ENCODE results near the gene USP8. TPM values are rescaled to one million over a fixed set of nuclear protein-coding genes. Genes with fewer than 3 reads are reported as not detected.

Gene USP8
- total RNA-seq, 1 donor from 2014 or later = 54.5 TPM

GRCh38 chr15:50435772-50436171, 11.6 kb downstream of the USP8 start:
- TF ChIP-seq EZH2 (IDR thresholded peaks at IDR 0.05; ENCODE audit: insufficient read depth, low read length) (no peak), CTCF (IDR thresholded peaks at IDR 0.05; ENCODE audit: insufficient read depth, low read depth, low read length) (no peak)
- Histone ChIP-seq H2AFZ (ENCODE audit: low read depth, low read length) (no peak overlapping the region), H3K4me1 (ENCODE audit: insufficient read depth, low read length) (no peaks in the 10 kb centered on the region), H3K4me2 (ENCODE audit: low read length) (no peak overlapping the region), H3K27me3 (ENCODE audit: insufficient read depth, low read length) (no peaks in the 10 kb centered on the region), H4K20me1 (ENCODE audit: insufficient read depth, low read length) (peaks cover 50% of the 10 kb centered on the region), H3K9ac (ENCODE audit: low read length) (no peak overlapping the region), H3K27ac (ENCODE audit: low read depth, low read length) (no peak overlapping the region), H3K9me3 (ENCODE audit: insufficient read depth, low read depth, low read length) (no peaks in the 10 kb centered on the region), H3K79me2 (ENCODE audit: insufficient read depth, low read length) (peaks cover 82% of the 10 kb centered on the region), H3K4me3 (ENCODE audit: insufficient read depth, low read depth, low read length) (no peak overlapping the region), H3K36me3 (ENCODE audit: insufficient read depth, low read length) (peaks cover 12% of the 10 kb centered on the region)
- Mint-ChIP-seq H3K27me3 (ENCODE audit: low read depth, unreplicated experiment) (no peaks in the 10 kb centered on the region), H3K27ac (ENCODE audit: unreplicated experiment) (no peak overlapping the region), H3K4me1 (ENCODE audit: low read depth, unreplicated experiment) (peaks cover 3% of the 10 kb centered on the region), H3K9me3 (ENCODE audit: unreplicated experiment) (no peaks in the 10 kb centered on the region), H3K4me3 (ENCODE audit: unreplicated experiment) (no peak overlapping the region), H3K36me3 (ENCODE audit: low read depth, unreplicated experiment) (peaks cover 12% of the 10 kb centered on the region)
- FAIRE-seq (no peak), DNase-seq (ENCODE audit: low read depth) (no peak)

DNA sequence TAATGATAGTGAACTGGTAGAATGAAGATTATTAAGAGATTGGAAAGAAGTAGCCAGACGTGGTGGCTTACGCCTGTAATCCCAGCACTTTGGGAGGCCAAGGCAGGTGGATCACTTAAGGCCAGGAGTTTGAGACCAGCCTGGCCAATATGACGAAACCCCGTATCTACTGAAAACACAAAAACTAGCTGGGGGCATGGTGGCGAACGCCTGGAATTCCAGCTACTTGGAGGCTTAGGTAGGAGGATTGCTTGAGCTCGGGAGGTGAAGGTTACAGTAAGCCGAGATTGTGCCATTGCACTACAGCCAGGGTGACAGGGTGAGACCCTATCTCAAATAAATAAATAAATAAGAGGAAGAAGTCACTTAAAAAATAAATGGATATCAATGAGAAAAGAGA, 14.0 kb downstream of the USP8 start:
- H3K4me3 Mint-ChIP-seq (ENCODE audit: unreplicated experiment) = no peak overlapping the region
- peaks cover 62% of the 10 kb centered on the region for H3K79me2 ChIP-seq (ENCODE audit: insufficient read depth, low read length)
- no peaks in the 10 kb centered on the region for H3K9me3 Mint-ChIP-seq (ENCODE audit: unreplicated experiment)
- FAIRE-seq (no peak), DNase-seq (ENCODE audit: low read depth) (no peak)
- H3K27me3 Mint-ChIP-seq (ENCODE audit: low read depth, unreplicated experiment) = no peaks in the 10 kb centered on the region
- H3K36me3 ChIP-seq (ENCODE audit: insufficient read depth, low read length) = peaks cover 15% of the 10 kb centered on the region
- no peak overlapping the region for H3K27ac ChIP-seq (ENCODE audit: low read depth, low read length)
- no peak overlapping the region for H3K9ac ChIP-seq (ENCODE audit: low read length)
- H2AFZ ChIP-seq (ENCODE audit: low read depth, low read length) = no peak overlapping the region
- TF ChIP-seq CTCF (IDR thresholded peaks at IDR 0.05; ENCODE audit: insufficient read depth, low read depth, low read length) = no peak
- no peaks in the 10 kb centered on the region for H3K27me3 ChIP-seq (ENCODE audit: insufficient read depth, low read length)
- peaks cover 3% of the 10 kb centered on the region for H3K4me1 Mint-ChIP-seq (ENCODE audit: low read depth, unreplicated experiment)
- no peak overlapping the region for H3K4me2 ChIP-seq (ENCODE audit: low read length)
- no peak overlapping the region for H3K4me3 ChIP-seq (ENCODE audit: insufficient read depth, low read depth, low read length)
- no peaks in the 10 kb centered on the region for H3K4me1 ChIP-seq (ENCODE audit: insufficient read depth, low read length)
- no peaks in the 10 kb centered on the region for H3K9me3 ChIP-seq (ENCODE audit: insufficient read depth, low read depth, low read length)
- H3K27ac Mint-ChIP-seq (ENCODE audit: unreplicated experiment) = no peak overlapping the region
- H4K20me1 ChIP-seq (ENCODE audit: insufficient read depth, low read length) = peaks cover 42% of the 10 kb centered on the region
- peaks cover 16% of the 10 kb centered on the region for H3K36me3 Mint-ChIP-seq (ENCODE audit: low read depth, unreplicated experiment)

DNA sequence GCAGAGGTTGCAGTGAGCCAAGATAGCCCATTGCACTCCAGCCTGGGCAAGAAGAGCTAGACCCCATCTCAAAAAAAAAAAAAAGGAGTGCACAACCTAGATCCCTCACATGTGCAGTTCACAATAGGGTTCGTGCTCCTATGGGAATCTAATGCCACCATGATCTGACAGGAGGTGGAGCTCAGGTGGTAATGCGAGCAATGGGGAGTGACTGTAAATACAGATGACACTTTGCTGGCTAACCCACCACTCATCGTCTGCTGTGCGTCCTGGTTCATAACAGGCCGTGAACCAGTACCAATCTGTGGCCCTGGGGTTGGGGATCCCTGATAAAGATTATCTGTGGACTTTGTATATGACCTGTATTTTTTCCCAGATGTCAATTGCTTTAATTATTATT, 16.7 kb downstream of the USP8 start:
- H3K36me3 ChIP-seq (ENCODE audit: insufficient read depth, low read length) = peaks cover 15% of the 10 kb centered on the region
- H4K20me1 ChIP-seq (ENCODE audit: insufficient read depth, low read length) = peaks cover 26% of the 10 kb centered on the region
- H3K9ac ChIP-seq (ENCODE audit: low read length) = no peak overlapping the region
- H3K4me3 Mint-ChIP-seq (ENCODE audit: unreplicated experiment) = no peak overlapping the region
- H3K36me3 Mint-ChIP-seq (ENCODE audit: low read depth, unreplicated experiment) = peaks cover 14% of the 10 kb centered on the region
- H3K9me3 Mint-ChIP-seq (ENCODE audit: unreplicated experiment) = no peaks in the 10 kb centered on the region
- peaks cover 44% of the 10 kb centered on the region for H3K79me2 ChIP-seq (ENCODE audit: insufficient read depth, low read length)
- H2AFZ ChIP-seq (ENCODE audit: low read depth, low read length) = no peak overlapping the region
- no peak overlapping the region for H3K27ac Mint-ChIP-seq (ENCODE audit: unreplicated experiment)
- no peaks in the 10 kb centered on the region for H3K27me3 ChIP-seq (ENCODE audit: insufficient read depth, low read length)
- TF ChIP-seq CTCF (IDR thresholded peaks at IDR 0.05; ENCODE audit: insufficient read depth, low read depth, low read length) (no peak), EZH2 (IDR thresholded peaks at IDR 0.05; ENCODE audit: insufficient read depth, low read length) (no peak)
- FAIRE-seq (no peak), DNase-seq (ENCODE audit: low read depth) (no peak)
- H3K27me3 Mint-ChIP-seq (ENCODE audit: low read depth, unreplicated experiment) = no peaks in the 10 kb centered on the region
- H3K4me2 ChIP-seq (ENCODE audit: low read length) = no peak overlapping the region
- H3K4me1 Mint-ChIP-seq (ENCODE audit: low read depth, unreplicated experiment) = peaks cover 1% of the 10 kb centered on the region
- no peaks in the 10 kb centered on the region for H3K9me3 ChIP-seq (ENCODE audit: insufficient read depth, low read depth, low read length)
- H3K4me3 ChIP-seq (ENCODE audit: insufficient read depth, low read depth, low read length) = no peak overlapping the region
- H3K4me1 ChIP-seq (ENCODE audit: insufficient read depth, low read length) = no peaks in the 10 kb centered on the region
- no peak overlapping the region for H3K27ac ChIP-seq (ENCODE audit: low read depth, low read length)

Measured in astrocyte (in vitro differentiated cells and primary cell).